Colonic mucosa (tissue), 4 donors: ENCODE results near the gene TARP.
A peak's percentile ranks its signal among the peaks of the same experiment; 100 is the strongest.

Experiments used
- DNase-seq: peaks from one replicate; pipeline ENCODE4 v3.0.0-alpha.2; 2020
- H3K27ac ChIP-seq: fragments of 200-600 bp; one replicate; pipeline ENCODE4 v1.8.0; 2021
- H3K27me3 ChIP-seq: fragments of 200-600 bp; one replicate; pipeline ENCODE4 v1.8.0; 2021
- H3K36me3 ChIP-seq: fragments of 200-600 bp; one replicate; pipeline ENCODE4 v1.8.0; 2021
- H3K4me1 ChIP-seq: fragments of 200-600 bp; one replicate; pipeline ENCODE4 v1.8.0; 2021; ENCODE audit warnings: mild to moderate bottlenecking
- H3K4me3 ChIP-seq: fragments of 200-600 bp; one replicate; pipeline ENCODE4 v1.8.0; 2021
- H3K9ac ChIP-seq, 2 donors: one replicate each; pipeline ENCODE4 v1.7.0; 2013; ENCODE audit warnings: control low read depth in 2 of 2, low read depth in 2 of 2, low read length in 2 of 2
- H3K9me3 ChIP-seq: fragments of 200-600 bp; one replicate; pipeline ENCODE4 v1.8.0; 2021
- CTCF ChIP-seq: fragments of 200-600 bp; IDR thresholded peaks from one replicate; pipeline ENCODE4 v1.8.0; 2022; ENCODE audit warnings: antibody characterized with exemption, mild to moderate bottlenecking
- intact Hi-C: fragments of 100-400 bp; cut with DNase I; formaldehyde crosslinking; loops from one replicate; pipeline ENCODE4 v1.14.1; 2022
- donor health status: healthy.
- donor health status: DM: no; HTN: no; CAD: no.
- donor health status: DM: no; HTN: no; CAD: no.

The TARP gene

GRCh38 chr7:38316733-38317360 is 43.4 kb upstream of the TARP start:
- no peak overlapping the region for H3K9ac ChIP-seq
- no peak overlapping the region for H3K4me3 ChIP-seq
- no peak for TF ChIP-seq CTCF
- intact Hi-C loops, result loop anchor here (10.0 kb wide), 1 partner anchor 212 kb away; no protein-coding TSS in a partner anchor
- no peak for DNase-seq
- H3K9me3 ChIP-seq, result no peaks in the 10 kb centered on the region
- no peaks in the 10 kb centered on the region for H3K36me3 ChIP-seq
- no peaks in the 10 kb centered on the region for H3K4me1 ChIP-seq
- H3K27me3 ChIP-seq, result no peaks in the 10 kb centered on the region
- H3K27ac ChIP-seq, result no peak overlapping the region

GRCh38 chr7:38315410-38315809 is 42.0 kb upstream of the TARP start:
- Histone ChIP-seq H3K9me3 (no peaks in the 10 kb centered on the region), H3K27ac (no peak overlapping the region), H3K27me3 (no peaks in the 10 kb centered on the region), H3K4me3 (no peak overlapping the region), H3K9ac (no peak overlapping the region), H3K36me3 (no peaks in the 10 kb centered on the region), H3K4me1 (no peaks in the 10 kb centered on the region)
- intact Hi-C loops, result loop anchor here (10.0 kb wide), 1 partner anchor 211 kb away; no protein-coding TSS in a partner anchor
- TF ChIP-seq CTCF, result no peak
- DNase-seq, result no peak

DNA sequence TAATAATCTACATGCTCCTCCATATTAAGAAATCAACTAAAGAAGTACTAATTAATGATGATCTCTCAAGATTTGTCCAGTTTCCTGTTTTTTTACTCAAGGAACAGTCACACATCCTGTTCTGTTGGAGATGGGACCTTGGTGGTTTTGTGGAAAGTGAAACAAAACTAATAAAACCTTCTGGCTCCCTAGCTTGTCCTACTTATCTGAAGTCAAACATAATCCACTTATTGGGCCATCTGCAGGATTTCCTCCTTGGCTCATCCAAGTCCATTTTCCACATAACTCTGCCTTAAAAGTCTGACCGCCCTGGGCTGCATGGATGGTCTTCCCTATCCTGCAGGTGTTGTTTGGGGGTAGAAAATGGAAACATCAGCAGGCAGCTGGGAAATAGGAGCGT is 39.4 kb upstream of the TARP start:
- H3K9me3 ChIP-seq, result no peaks in the 10 kb centered on the region
- no peak overlapping the region for H3K27ac ChIP-seq
- intact Hi-C loops, result loop anchor here (10.0 kb wide), 1 partner anchor 208 kb away; no protein-coding TSS in a partner anchor
- no peak overlapping the region for H3K4me3 ChIP-seq
- DNase-seq, result no peak
- H3K36me3 ChIP-seq, result no peaks in the 10 kb centered on the region
- no peak for TF ChIP-seq CTCF
- H3K9ac ChIP-seq, result no peak overlapping the region
- H3K27me3 ChIP-seq, result no peaks in the 10 kb centered on the region
- H3K4me1 ChIP-seq, result no peaks in the 10 kb centered on the region

- DNase-seq, result peak; percentile 49
- intact Hi-C loops, result loop anchor here (10.0 kb wide), 1 partner anchor 207 kb away; no protein-coding TSS in a partner anchor
- no peak for TF ChIP-seq CTCF
- Histone ChIP-seq H3K9ac (peak overlapping the region in 1 of 2 donors; percentile 20), H3K4me3 (peak overlapping the region; percentile 42), H3K4me1 (no peaks in the 10 kb centered on the region), H3K9me3 (no peaks in the 10 kb centered on the region), H3K36me3 (no peaks in the 10 kb centered on the region), H3K27ac (no peak overlapping the region), H3K27me3 (no peaks in the 10 kb centered on the region)
Observed at GRCh38 chr7:38311329-38311937, 38.0 kb upstream of the TARP start.

DNA sequence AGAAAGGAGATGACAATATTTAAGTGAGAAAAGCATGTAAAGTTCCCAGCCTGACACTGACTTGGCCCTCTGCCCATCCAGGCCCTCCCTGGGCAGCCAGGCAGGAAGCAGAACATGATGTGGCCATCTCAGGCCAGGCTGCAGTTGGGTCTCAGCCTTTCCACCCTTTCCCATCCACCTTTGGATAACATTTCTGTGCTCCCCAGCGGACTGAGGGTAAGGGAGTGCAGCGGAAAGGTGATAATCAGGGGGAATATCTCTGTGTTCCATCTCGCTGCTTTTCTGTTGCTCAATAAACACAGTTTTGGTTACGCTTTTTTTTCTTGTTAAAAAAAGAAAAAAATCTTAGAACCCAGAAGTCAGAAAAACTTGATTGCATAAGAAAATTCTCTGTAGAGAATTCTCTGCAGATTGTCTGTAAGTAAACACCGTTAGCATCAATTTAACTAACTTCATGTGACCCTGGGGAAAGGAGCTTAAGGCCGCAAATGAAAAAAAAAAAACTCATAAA is 37.2 kb upstream of the TARP start:
- Histone ChIP-seq H3K9ac (peak overlapping the region in 1 of 2 donors; percentile 20), H3K27me3 (no peaks in the 10 kb centered on the region), H3K9me3 (no peaks in the 10 kb centered on the region), H3K36me3 (no peaks in the 10 kb centered on the region), H3K4me1 (no peaks in the 10 kb centered on the region), H3K27ac (no peak overlapping the region), H3K4me3 (peak overlapping the region; percentile 42)
- DNase-seq, result no peak
- intact Hi-C loops, result loop anchor here (10.0 kb wide), 1 partner anchor 206 kb away; no protein-coding TSS in a partner anchor
- TF ChIP-seq CTCF, result no peak
